ENCODE measurements around the gene PTPRG. TPM values are rescaled to one million over a fixed set of nuclear protein-coding genes. Genes with fewer than 3 reads are reported as not detected.

Gene PTPRG
- total and polyA plus RNA-seq, 10 of the 15 experiments (the other 5 are each of a cell fraction or from before 2014, with no cell fraction given) = 0.29 to 20.7 (median 1.4) TPM

GRCh38 chr3:61577760-61578159 is 16.4 kb downstream of the PTPRG start:
- no peaks in the 10 kb centered on the region for H3K9me3 ChIP-seq (replicated peaks; ENCODE audit: control insufficient read depth, insufficient read depth, low read length)
- FAIRE-seq = no peak
- in situ Hi-C loops (cut with MboI) = no loop called here
- no TSS peak for BruUV-seq (replicated peaks)
- no peak overlapping the region for H2AFZ ChIP-seq (ENCODE audit: control insufficient read depth, low read depth, low read length)
- intact Hi-C loops (cut with micrococcal nuclease; ENCODE audit: unreplicated experiment) = no loop called here
- no peaks in the 10 kb centered on the region for H3K79me2 ChIP-seq (ENCODE audit: control insufficient read depth, insufficient read depth, low read length)
- no peak for ATAC-seq
- H3K4me2 ChIP-seq (ENCODE audit: control insufficient read depth, insufficient read depth) = no peak overlapping the region
- H3K36me3 ChIP-seq (ENCODE audit: control insufficient read depth in 2 of 2, insufficient read depth in 2 of 2, low read length in 1 of 2) = no peaks in the 10 kb centered on the region
- ChIA-PET CTCF (interaction anchor here (0.9 to 5.2 kb wide), 6 partner anchors 10 to 609 kb away, joined by 3 to 51 read pairs (median 3); no protein-coding TSS in a partner anchor), SMC1A (ENCODE audit: uncharacterized antibody, unreplicated experiment) (interaction anchor here (0.6 to 4.9 kb wide), 9 partner anchors 12 to 278 kb away, joined by 3 to 52 read pairs (median 3); no protein-coding TSS in a partner anchor), RAD21 (ENCODE audit: unreplicated experiment) (interaction anchor here (0.9 to 4.2 kb wide), 5 partner anchors 10 to 207 kb away, joined by 3 to 29 read pairs (median 3); no protein-coding TSS in a partner anchor), POLR2A (interaction anchor here (0.5 to 1.3 kb wide), 4 partner anchors 18 to 574 kb away, joined by 3 to 5 read pairs (median 4); no protein-coding TSS in a partner anchor)
- no peak for DNase-seq (ENCODE audit: low read depth, low spot score)
- WGBS (ENCODE audit: insufficient coverage, insufficient replicate concordance, low lambda C conversion rate, missing lambda C conversion rate) = 60% methylated on average over 3 of the region's 3 CpGs
- TF ChIP-seq POLR2AphosphoS2 (IDR thresholded peaks at IDR 0.05; ENCODE audit: low read depth, low read length) (no peak), POLR2A (IDR thresholded peaks at IDR 0.05; ENCODE audit: low read depth, low read length) (no peak), KDM1A (IDR thresholded peaks at IDR 0.05; ENCODE audit: borderline replicate concordance) (no peak)
- no peak overlapping the region for H3K27ac ChIP-seq (ENCODE audit: control insufficient read depth, insufficient read depth)
- no peaks in the 10 kb centered on the region for H4K20me1 ChIP-seq (ENCODE audit: control insufficient read depth, insufficient read depth)
- no peak overlapping the region for H3K9ac ChIP-seq (ENCODE audit: control insufficient read depth, insufficient read depth, low read length)
- no peak overlapping the region for H3K4me3 ChIP-seq
- peaks cover 0 to 4% of the 10 kb centered on the region in 2 experiments; a peak in 1 of 4 replicates for H3K27me3 ChIP-seq (replicated peaks in 1 of 2; ENCODE audit: control insufficient read depth in 2 of 2, insufficient read depth in 2 of 2, low read length in 1 of 2)
- H3K4me1 ChIP-seq (ENCODE audit: control insufficient read depth, insufficient read depth, low read length) = no peaks in the 10 kb centered on the region

DNA sequence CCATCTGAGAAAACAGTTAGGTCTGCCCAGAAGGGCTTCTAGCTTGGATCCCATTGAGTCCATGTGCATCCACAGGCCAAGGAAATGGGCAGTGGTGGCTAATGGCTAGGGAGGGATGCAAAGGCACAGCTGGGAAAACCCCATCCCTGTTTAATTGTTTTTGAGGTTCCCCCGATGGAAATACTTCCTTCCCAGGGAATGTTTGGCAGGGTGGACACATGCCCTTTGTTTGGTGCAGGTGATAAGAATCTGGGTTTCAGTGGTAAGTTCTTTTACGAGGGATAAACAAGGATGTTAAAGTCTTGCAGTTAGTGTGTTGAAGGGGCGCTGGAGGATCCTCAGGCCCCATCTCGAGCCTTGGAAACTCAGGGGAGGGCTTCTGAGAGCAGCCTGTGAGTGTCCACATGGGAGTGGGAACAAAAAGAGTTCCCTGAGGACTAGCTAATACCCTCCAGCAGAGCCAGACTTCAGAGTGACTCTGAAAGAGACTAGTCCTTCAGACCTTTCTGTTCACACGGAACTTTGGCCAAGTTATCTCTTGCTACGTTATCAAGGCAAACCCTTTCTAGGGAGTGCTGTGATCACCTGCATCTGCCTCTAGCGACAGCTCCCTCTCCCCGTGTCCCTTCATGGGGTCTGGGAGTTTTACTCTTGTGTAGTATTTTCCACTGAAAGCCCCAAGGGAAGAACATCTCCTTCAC is 17.4 kb downstream of the PTPRG start:
- ChIA-PET POLR2A (interaction anchor here (0.7 to 1.3 kb wide), 3 partner anchors 8 to 235 kb away, joined by 3 to 5 read pairs (median 3); no protein-coding TSS in a partner anchor), SMC1A (ENCODE audit: uncharacterized antibody, unreplicated experiment) (interaction anchor here (0.7 to 4.9 kb wide), 10 partner anchors 9 to 348 kb away, joined by 3 to 52 read pairs (median 3); no protein-coding TSS in a partner anchor), CTCF (interaction anchor here (0.6 to 5.2 kb wide), 10 partner anchors 8 to 900 kb away, joined by 3 to 51 read pairs (median 4); partner anchors contain the start of gene PTPRG), RAD21 (ENCODE audit: unreplicated experiment) (interaction anchor here (0.9 to 4.2 kb wide), 4 partner anchors 14 to 279 kb away, joined by 3 to 29 read pairs (median 6); no protein-coding TSS in a partner anchor)
- Histone ChIP-seq H3K4me1 (ENCODE audit: control insufficient read depth, insufficient read depth, low read length) (no peaks in the 10 kb centered on the region), H3K79me2 (ENCODE audit: control insufficient read depth, insufficient read depth, low read length) (no peaks in the 10 kb centered on the region), H2AFZ (ENCODE audit: control insufficient read depth, low read depth, low read length) (no peak overlapping the region), H4K20me1 (ENCODE audit: control insufficient read depth, insufficient read depth) (no peaks in the 10 kb centered on the region), H3K27ac (ENCODE audit: control insufficient read depth, insufficient read depth) (no peak overlapping the region), H3K36me3 (ENCODE audit: control insufficient read depth in 2 of 2, insufficient read depth in 2 of 2, low read length in 1 of 2) (no peaks in the 10 kb centered on the region), H3K4me2 (ENCODE audit: control insufficient read depth, insufficient read depth) (no peak overlapping the region), H3K9me3 (replicated peaks; ENCODE audit: control insufficient read depth, insufficient read depth, low read length) (no peaks in the 10 kb centered on the region), H3K9ac (ENCODE audit: control insufficient read depth, insufficient read depth, low read length) (no peak overlapping the region), H3K27me3 (replicated peaks in 1 of 2; ENCODE audit: control insufficient read depth in 2 of 2, insufficient read depth in 2 of 2, low read length in 1 of 2) (peaks cover 0 to 4% of the 10 kb centered on the region in 2 experiments; a peak in 1 of 4 replicates), H3K4me3 (no peak overlapping the region)
- 20% methylated on average over 8 of the region's 8 CpGs for WGBS (ENCODE audit: insufficient coverage, insufficient replicate concordance, low lambda C conversion rate, missing lambda C conversion rate)
- intact Hi-C loops (cut with micrococcal nuclease; ENCODE audit: unreplicated experiment) = no loop called here
- no peak for TF ChIP-seq LARP7 (IDR thresholded peaks at IDR 0.05)
- TF ChIP-seq CREM (IDR thresholded peaks at IDR 0.05; ENCODE audit: low read depth) = no peak
- no TSS peak for BruUV-seq (replicated peaks)
- in situ Hi-C loops (cut with MboI) = no loop called here
- DNase-seq (ENCODE audit: low read depth, low spot score) (no peak), FAIRE-seq (no peak), ATAC-seq (no peak)
